ENCODE data around the gene SRCAP.

Gene SRCAP

GRCh38 chr16:30778549-30779244 is 79.7 kb downstream of the SRCAP start:
- DNase-seq = no peak

- DNase-seq = no peak
Observed at GRCh38 chr16:30779596-30779995, 80.6 kb downstream of the SRCAP start.

- no peak for DNase-seq
Observed at GRCh38 chr16:30780021-30780420, 81.0 kb downstream of the SRCAP start.

GRCh38 chr16:30780549-30780948 is 81.6 kb downstream of the SRCAP start:
- DNase-seq = peak; percentile 47

- no peak for DNase-seq
Observed at GRCh38 chr16:30782486-30783279, 83.7 kb downstream of the SRCAP start.

GRCh38 chr16:30783280-30784109 is 84.5 kb downstream of the SRCAP start:
- DNase-seq = no peak

GRCh38 chr16:30784215-30784614 is 85.2 kb downstream of the SRCAP start:
- DNase-seq = no peak

GRCh38 chr16:30785126-30786106 is 86.4 kb downstream of the SRCAP start:
- DNase-seq = no peak

GRCh38 chr16:30786115-30786935 is 87.4 kb downstream of the SRCAP start:
- DNase-seq = no peak

GRCh38 chr16:30786936-30787612 is 88.1 kb downstream of the SRCAP start, which contains the start of gene ZNF629:
Gene ZNF629, minus strand, starts transcription at chr16:30787205. Its CDS starts 2,723 bp downstream, at chr16:30784482.
- peak; percentile 5 for DNase-seq

GRCh38 chr16:30787613-30788378 is 88.8 kb downstream of the SRCAP start:
- no peak for DNase-seq
